Upper lobe of left lung (tissue), 6 donors: ENCODE data around the gene EPS15. TPM values are rescaled to one million over a fixed set of nuclear protein-coding genes. Genes with fewer than 3 reads are reported as not detected.
A peak's percentile ranks its signal among the peaks of the same experiment; 100 is the strongest.
"Not testable (repeated sequence)": the region's sequence is repeated elsewhere in the genome, so short reads cannot be mapped to it uniquely, and the experiment has no call there.

ENCODE experiments used
- ATAC-seq, 2 donors: fragments of 200-7000 bp; cut with Tn5 transposase; one replicate each; pipeline ENCODE4 v1.9.1; 2022; ENCODE audit warnings: mild to moderate bottlenecking in 2 of 2, moderate library complexity in 2 of 2; ENCODE audit not compliant: low FRiP score in 2 of 2
- DNase-seq, 2 donors: peaks; one replicate each; pipeline ENCODE4 v3.0.0-alpha.2; 2019 to 2020
- H3K27ac ChIP-seq, 4 donors: fragments of 200-600 bp; sonication (generic); one replicate each; pipeline ENCODE4 v1.5.1; 2016 to 2019
- H3K27me3 ChIP-seq, 4 donors: fragments of 200-600 bp; sonication (generic); one replicate each; pipeline ENCODE4 v1.5.1; 2017 to 2019
- H3K36me3 ChIP-seq, 4 donors: fragments of 200-600 bp; sonication (generic); one replicate each; pipeline ENCODE4 v1.5.1; 2016 to 2019
- H3K4me1 ChIP-seq, 4 donors: fragments of 200-600 bp; sonication (generic); one replicate each; pipeline ENCODE4 v1.5.1; 2018 to 2019
- H3K4me3 ChIP-seq, 4 donors: fragments of 200-600 bp; sonication (generic); one replicate each; pipeline ENCODE4 v1.5.1; 2017 to 2019; ENCODE audit warnings: mild to moderate bottlenecking in 2 of 4, moderate library complexity in 1 of 4
- H3K9me3 ChIP-seq, 4 donors: fragments of 200-600 bp; sonication (generic); one replicate each; pipeline ENCODE4 v1.5.1; 2018 to 2019
- CTCF ChIP-seq, 6 experiments: fragments of 450-650 bp in 4 of 6; fragments of 200-600 bp in 2 of 6; sonication (generic) in 2 of 6; IDR thresholded peaks; one replicate each; pipeline ENCODE4 v1.5.1; 2016 to 2019; ENCODE audit warnings: antibody characterized with exemption in 6 of 6
- EP300 ChIP-seq, 4 donors: sonication (generic); formaldehyde crosslinking; IDR thresholded peaks; one replicate each; pipeline ENCODE4 v1.5.1; 2017; ENCODE audit warnings: antibody characterized with exemption in 4 of 4, control low read depth in 2 of 4
- POLR2A ChIP-seq, 4 donors: fragments of 450-650 bp; IDR thresholded peaks; one replicate each; pipeline ENCODE4 v1.5.1; 2016 to 2017; ENCODE audit warnings: antibody characterized with exemption in 4 of 4, mild to moderate bottlenecking in 2 of 4
- POLR2AphosphoS5 ChIP-seq, 2 donors: sonication (generic); formaldehyde crosslinking; IDR thresholded peaks; one replicate each; pipeline ENCODE4 v1.5.1; 2017; ENCODE audit warnings: antibody characterized with exemption in 2 of 2
- WGBS, 2 donors: methylation state at CpG; one replicate each; pipeline ENCODE4 v1.1.5; 2017 to 2018; 5-methylcytosine and 5-hydroxymethylcytosine counted together
- total RNA-seq, 6 donors: library from RNA; depleted of rRNA in 4 of 6; stranded (reverse); fragments of >200 nt in 4 of 6; gene quantifications; one replicate each; pipeline versions ENCODE4 v1.1.0 to v1.2.1, GENCODE V29; 2016 to 2021
- donor health status: DM: no; HTN: no; CAD: no; lungs with moderate emphysema.
- donor health status: DM: no; HTN: yes; CAD: no; lungs with severe emphysema.

EPS15 gene
- total RNA-seq, 6 donors from 2014 or later, result 50.4 to 181 (median 73.3) TPM

- TF ChIP-seq CTCF (IDR thresholded peaks at IDR 0.05), result no peak
- no peak for TF ChIP-seq POLR2AphosphoS5 (IDR thresholded peaks at IDR 0.05)
- no peak for TF ChIP-seq EP300 (IDR thresholded peaks at IDR 0.05)
- no peak for TF ChIP-seq POLR2A (IDR thresholded peaks at IDR 0.05)
- H3K4me1 ChIP-seq, result no peaks in the 10 kb centered on the region
- no peak overlapping the region for H3K27ac ChIP-seq
- no peaks in the 10 kb centered on the region for H3K27me3 ChIP-seq
- DNase-seq (no peak), ATAC-seq (no peak)
- no peaks in the 10 kb centered on the region for H3K9me3 ChIP-seq
- WGBS, 2 donors, result 92 to 100% methylated on average over 1 of the region's 1 CpG
- no peak overlapping the region for H3K4me3 ChIP-seq
- no peaks in the 10 kb centered on the region for H3K36me3 ChIP-seq
Measured at GRCh38 chr1:51537568-51537967, 18.5 kb upstream of the EPS15 start.

GRCh38 chr1:51535006-51535592 lies 16.0 kb upstream of the EPS15 start:
- no peaks in the 10 kb centered on the region for H3K27me3 ChIP-seq
- H3K36me3 ChIP-seq, result no peaks in the 10 kb centered on the region
- no peak overlapping the region for H3K27ac ChIP-seq
- DNase-seq, result no peak
- TF ChIP-seq EP300 (IDR thresholded peaks at IDR 0.05) (no peak), POLR2A (IDR thresholded peaks at IDR 0.05) (no peak), POLR2AphosphoS5 (IDR thresholded peaks at IDR 0.05) (no peak), CTCF (IDR thresholded peaks at IDR 0.05) (peak; percentile 20 to 68 (median 53))
- H3K4me1 ChIP-seq, result no peaks in the 10 kb centered on the region
- peak in 1 of 2 donors; percentile 76 for ATAC-seq
- WGBS, 2 donors, result 21 to 23% methylated on average over 3 of the region's 3 CpGs
- H3K9me3 ChIP-seq, result no peaks in the 10 kb centered on the region
- no peak overlapping the region for H3K4me3 ChIP-seq

GRCh38 chr1:51534447-51534846 lies 15.4 kb upstream of the EPS15 start:
- 68 to 73% methylated on average over 3 of the region's 3 CpGs for WGBS, 2 donors

GRCh38 chr1:51532853-51533252 lies 13.8 kb upstream of the EPS15 start:
- ATAC-seq (no peak), DNase-seq (no peak)
- H3K4me3 ChIP-seq, result no peak overlapping the region
- TF ChIP-seq POLR2A (IDR thresholded peaks at IDR 0.05) (no peak), POLR2AphosphoS5 (IDR thresholded peaks at IDR 0.05) (no peak), EP300 (IDR thresholded peaks at IDR 0.05) (no peak), CTCF (IDR thresholded peaks at IDR 0.05) (no peak)
- H3K9me3 ChIP-seq, result no peaks in the 10 kb centered on the region
- no peaks in the 10 kb centered on the region for H3K4me1 ChIP-seq
- 95 to 100% methylated on average over 1 of the region's 1 CpG for WGBS, 2 donors
- no peak overlapping the region for H3K27ac ChIP-seq
- H3K27me3 ChIP-seq, result no peaks in the 10 kb centered on the region
- H3K36me3 ChIP-seq, result no peaks in the 10 kb centered on the region

More at GRCh38 chr1:51534447-51534846, 15.4 kb upstream of the EPS15 start:
- no peaks in the 10 kb centered on the region for H3K27me3 ChIP-seq
- no peak overlapping the region for H3K4me3 ChIP-seq
- no peaks in the 10 kb centered on the region for H3K9me3 ChIP-seq
- no peaks in the 10 kb centered on the region for H3K4me1 ChIP-seq
- H3K27ac ChIP-seq, result no peak overlapping the region
- ATAC-seq (no peak), DNase-seq (no peak)
- no peak for TF ChIP-seq EP300 (IDR thresholded peaks at IDR 0.05)
- no peak for TF ChIP-seq POLR2A (IDR thresholded peaks at IDR 0.05)
- no peak for TF ChIP-seq POLR2AphosphoS5 (IDR thresholded peaks at IDR 0.05)
- no peak for TF ChIP-seq CTCF (IDR thresholded peaks at IDR 0.05)
- no peaks in the 10 kb centered on the region for H3K36me3 ChIP-seq

GRCh38 chr1:51530447-51530846 lies 11.4 kb upstream of the EPS15 start:
- ATAC-seq, H3K4me3 ChIP-seq, H3K4me1 ChIP-seq, H3K27me3 ChIP-seq, H3K36me3 ChIP-seq, DNase-seq, H3K27ac ChIP-seq, H3K9me3 ChIP-seq: not testable (repeated sequence)
- 91 to 92% methylated on average over 4 of the region's 4 CpGs for WGBS, 2 donors
